ENCODE results near the gene ADRA2B.
"Not testable (repeated sequence)": the region's sequence is repeated elsewhere in the genome, so short reads cannot be mapped to it uniquely, and the experiment has no call there.

- not testable (repeated sequence) for TF ChIP-seq POLR2AphosphoS5, CTCF, POLR2A (IDR thresholded peaks at IDR 0.05)
Observed at GRCh38 chr2:96065954-96066353, 50.4 kb downstream of the ADRA2B start.
